GM18526 (cell line): ENCODE measurements around the gene GALNT18.

Experiments
- POLR2A ChIP-seq: IDR thresholded peaks from 3 replicates; pipeline ENCODE4 v1.6.1; 2011; ENCODE audit not compliant: insufficient read length; ENCODE audit errors: extremely low read depth

The GALNT18 gene

DNA sequence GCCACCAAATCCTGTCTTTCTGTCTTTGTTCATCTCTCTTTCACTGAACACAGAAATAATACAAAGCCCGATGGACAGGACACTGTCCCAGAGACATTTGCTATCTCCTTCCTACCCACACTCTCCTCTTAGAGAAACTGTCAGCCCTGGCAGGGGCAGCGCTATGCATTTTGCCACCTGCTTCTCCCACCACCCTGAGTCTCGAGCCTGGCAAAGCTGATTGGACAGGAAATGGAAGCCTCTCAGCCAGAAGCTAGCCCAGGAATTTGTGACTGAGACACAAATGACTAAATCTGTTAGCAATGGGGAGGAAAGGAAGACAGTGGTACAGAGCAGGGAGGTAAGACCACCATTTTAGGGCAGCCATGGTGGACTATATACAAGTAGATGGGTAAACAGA, 14.9 kb upstream of the GALNT18 start:
- TF ChIP-seq POLR2A: no peak

DNA sequence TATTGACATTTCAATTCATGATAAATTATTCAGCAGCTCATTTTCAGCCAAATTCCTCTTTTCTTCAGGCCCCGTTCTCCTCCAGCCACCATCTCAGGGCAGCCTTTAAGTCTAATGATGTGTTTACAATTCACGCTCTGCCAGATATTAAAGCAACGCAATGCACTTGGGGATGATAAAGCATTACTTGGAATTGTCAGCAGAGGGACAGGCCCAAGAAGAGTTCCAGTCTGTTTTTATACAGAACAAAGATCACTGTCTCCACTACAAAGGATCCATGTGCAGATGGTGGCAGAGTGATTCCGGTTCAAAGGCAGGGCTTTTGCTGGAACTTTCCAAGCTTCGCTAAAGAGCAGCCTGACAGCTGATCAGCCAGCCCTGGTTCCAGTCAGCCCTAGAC, 13.6 kb upstream of the GALNT18 start:
- no peak for TF ChIP-seq POLR2A

DNA sequence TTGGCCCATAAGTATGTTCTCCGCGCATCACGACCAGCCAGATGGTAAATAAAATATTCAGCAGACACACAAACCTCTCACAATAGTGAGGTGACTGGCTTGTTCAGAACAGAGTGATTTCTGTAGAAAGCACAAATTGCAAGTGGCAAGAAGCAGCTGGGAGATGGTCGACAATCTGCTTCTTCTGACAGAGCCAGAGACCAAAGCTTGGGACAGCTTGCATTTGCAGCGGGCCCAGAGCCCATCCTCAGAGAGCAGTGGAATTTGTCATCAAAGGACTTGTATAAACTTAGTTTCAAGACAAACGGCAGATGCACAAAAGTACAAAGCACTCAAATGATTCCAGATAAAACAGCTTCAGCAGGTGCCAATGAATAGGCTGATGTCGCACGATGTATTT, 7.6 kb upstream of the GALNT18 start:
- no peak for TF ChIP-seq POLR2A

DNA sequence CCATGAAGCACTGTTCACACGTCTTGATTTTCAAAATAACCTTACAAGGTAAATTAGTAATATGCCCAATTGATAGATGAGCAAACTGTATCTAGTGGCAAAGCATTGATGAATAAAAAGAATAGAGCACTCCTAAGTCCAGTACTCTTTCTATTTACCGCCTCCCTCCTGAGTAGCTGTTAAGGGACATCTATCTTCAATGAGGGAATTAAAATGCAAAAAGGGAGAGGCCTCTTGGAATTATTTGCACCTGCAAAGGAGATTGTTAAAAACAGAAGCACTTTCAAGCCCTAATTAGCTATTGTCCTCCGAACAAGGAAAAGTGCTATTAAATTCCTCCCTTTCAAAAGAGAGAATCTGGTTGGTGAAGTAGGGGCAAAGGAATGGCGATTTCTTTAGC, 6.8 kb upstream of the GALNT18 start:
- TF ChIP-seq POLR2A: no peak

DNA sequence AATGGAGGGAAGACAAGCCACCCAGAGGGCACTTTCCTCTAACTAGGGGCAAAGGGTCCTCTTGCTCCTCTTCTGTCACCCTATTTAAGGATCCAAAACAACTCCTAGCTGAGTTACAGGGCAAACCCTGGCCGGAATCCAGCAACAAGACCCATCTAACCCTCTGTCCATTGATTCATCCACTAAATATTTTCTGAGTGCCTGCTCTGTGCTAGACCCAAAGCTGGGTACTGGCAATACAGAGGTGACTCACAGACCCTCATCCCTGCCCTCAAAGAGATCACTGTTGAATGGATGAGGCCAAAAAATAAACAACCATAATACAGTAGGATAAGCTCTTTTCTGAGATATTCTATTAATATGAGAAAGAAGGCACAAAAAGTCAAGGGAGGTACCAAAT, 4.3 kb upstream of the GALNT18 start:
- no peak for TF ChIP-seq POLR2A

DNA sequence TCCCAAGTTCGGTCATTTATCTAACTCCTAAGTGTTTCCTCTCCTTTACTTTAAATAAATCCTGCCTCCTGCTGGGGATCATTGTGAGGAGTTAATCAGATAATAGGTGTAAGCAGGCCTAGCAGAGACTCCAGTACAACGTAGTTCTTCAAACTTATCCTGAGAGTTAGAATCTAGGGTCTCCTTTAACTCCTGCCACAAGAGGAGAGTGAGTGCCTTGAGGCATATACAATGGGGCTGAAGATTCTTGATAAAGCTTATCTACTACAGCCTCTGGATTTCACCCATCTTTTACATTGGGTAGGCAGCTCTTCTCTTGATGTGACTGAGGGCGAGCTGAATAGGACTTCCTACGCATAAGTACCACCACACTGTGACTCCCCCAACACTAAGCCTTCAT, 3.1 kb upstream of the GALNT18 start:
- no peak for TF ChIP-seq POLR2A

DNA sequence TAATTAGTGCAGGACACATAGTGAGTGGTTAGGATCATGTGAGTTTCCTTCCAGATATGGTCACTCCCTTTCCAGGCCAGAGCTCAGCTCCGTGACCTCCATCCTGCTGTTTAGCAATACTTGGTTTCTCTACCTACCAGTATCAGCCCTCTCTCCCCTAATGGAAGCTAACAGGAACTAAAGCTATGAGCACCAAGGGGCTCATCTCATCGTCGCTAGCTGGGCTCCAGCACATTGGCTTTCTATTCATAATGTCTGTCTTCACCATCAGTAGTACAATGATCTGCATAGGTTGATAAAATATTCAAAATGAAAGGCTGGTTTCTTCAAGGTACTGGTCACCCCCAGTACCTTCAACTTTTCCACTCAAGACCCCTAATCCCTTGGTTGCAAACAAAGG, 2.4 kb upstream of the GALNT18 start:
- TF ChIP-seq POLR2A: no peak

DNA sequence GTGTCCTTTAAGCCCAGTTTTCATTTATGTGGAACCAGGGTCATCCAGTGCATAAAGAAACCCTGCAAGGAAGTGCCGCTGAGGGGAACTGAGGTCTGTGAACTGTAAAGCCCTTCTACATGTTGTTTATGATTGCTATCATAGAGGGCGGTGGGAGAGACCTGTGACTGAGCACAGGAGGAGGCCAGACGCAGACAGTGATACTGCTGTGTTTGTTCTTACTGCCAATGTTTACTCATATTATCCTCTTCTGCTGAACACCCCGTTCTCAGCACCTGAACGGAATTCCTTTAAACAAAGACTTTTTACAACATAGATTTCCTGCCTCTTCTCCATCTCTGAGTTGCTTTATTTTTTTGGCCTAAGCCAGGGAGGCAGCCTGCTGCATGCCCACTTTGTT, 967 bp upstream of the GALNT18 start:
- no peak for TF ChIP-seq POLR2A

DNA sequence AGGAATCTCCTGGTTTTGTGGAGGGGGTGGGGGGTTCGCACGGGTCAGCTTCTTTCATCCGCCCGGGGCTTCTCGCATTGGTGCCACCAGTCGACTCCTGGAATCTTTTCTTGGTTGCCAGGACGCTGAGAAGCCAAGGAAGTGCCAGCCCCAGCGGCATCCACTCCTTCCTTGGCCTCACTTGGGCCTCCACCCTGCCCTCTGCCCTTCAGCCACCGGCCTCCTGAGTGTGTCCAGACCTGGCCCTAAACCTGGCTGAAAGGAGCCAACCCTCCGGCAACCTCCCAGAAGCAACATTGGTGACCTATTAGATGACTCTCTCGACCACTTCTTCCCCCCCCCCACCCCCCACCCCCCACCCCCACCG, 518 bp upstream of the GALNT18 start:
- TF ChIP-seq POLR2A: no peak

DNA sequence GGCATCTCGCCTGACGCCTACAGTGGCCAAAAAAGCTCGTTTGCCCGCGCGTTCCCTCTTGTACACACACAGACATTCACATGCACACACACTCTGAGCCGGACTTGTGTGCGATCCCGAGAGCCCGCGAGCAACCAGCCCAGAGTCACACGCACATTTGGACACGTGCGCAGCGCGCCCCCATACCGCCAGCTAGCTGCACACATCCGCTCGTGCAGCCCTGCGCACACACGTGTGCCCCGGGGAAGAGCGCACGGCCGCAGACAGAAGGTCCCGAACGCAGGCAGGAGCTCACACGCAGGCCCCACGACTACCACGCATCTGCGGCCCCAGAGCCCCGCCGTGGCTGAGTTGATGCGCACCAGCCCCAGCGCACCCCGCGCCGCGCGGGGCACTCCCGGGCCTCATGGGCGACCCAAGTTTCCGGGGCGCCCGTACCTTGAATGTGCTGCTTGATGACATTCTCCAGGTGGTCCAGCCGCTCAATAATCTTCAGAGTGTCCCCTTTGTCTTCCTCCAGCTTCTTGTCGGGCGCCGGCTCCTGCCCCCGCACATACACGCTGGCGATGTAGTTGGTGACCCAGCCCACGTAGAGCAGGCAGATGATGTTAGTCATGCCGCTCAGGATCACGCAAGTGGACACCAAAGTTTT, 758 bp downstream of the GALNT18 start:
- peak; percentile 30 for TF ChIP-seq POLR2A

DNA sequence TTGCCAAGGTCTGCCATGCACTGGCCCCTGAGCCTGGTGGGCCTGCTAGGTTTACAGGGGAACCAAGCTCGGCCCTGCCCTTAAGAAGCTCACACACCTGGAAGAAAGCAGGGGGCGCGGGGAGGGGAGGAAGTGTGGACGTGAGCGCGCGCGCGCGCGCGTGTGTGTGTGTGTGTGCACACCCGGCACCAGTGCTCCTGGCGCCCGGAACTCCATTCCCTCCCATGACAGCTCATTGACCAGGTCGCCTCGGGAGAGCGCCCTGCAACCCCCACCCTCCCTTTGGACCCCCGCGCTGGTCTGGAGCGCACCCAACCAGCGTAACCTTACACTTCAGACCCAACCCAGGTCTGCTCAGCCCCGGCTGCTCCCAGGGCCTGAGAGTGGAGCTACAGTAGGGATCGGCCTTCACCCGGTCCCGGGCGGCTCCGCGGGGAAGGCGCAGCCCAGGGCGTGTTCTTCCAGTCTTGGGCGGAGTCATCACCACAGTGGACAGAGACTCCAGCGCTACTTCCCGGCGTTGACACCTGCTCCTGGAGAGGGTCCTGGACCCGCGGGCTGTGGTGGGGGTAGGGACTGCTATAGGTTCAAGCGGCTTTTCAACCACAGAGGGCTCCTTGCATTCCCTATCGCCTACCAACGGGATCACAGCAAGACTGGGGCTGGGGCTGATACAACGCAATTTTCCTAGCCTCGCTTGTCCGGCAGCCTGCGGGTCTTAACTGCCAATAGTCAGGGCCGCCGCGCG, 1.5 kb downstream of the GALNT18 start:
- TF ChIP-seq POLR2A: no peak

DNA sequence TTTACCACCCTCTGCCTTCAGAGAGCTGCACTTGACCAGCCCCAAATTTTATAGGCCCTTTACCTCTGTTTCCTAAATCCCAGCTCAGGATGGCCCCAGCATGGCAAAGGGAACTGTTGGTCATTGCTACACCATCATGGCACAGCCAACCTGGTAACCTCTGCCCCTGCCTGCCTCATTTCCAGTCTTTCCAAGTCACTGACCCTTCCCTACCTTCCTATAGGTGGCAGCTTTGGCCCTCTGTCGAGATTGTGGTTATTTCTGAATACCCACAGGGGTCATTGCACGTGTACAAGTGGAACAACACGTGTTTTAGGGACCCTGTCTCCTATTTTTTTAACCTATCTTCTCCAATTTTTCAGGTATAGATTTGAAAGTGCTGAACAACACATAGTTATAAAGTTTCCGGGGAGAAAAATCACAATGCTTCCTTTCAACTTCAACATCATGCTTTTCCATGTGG, 2.8 kb downstream of the GALNT18 start:
- TF ChIP-seq POLR2A: no peak

DNA sequence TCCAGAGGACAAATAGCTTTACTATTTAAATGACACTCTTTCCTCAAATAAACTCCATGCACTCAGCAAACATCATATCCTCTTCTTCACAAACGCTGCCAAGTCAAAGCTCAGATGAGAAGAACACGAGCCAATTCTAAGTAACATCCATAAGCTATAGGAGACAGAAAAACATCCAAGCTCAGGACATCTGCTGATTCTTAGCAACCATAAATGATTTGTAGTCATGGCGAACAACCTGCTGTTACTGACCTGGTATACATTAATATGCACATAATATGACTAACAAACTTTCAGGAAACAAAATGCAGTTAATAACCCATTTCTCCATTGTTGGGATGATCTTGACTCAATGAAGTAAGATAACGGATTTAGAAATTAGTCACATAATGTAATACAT, 6.7 kb downstream of the GALNT18 start:
- TF ChIP-seq POLR2A: no peak

DNA sequence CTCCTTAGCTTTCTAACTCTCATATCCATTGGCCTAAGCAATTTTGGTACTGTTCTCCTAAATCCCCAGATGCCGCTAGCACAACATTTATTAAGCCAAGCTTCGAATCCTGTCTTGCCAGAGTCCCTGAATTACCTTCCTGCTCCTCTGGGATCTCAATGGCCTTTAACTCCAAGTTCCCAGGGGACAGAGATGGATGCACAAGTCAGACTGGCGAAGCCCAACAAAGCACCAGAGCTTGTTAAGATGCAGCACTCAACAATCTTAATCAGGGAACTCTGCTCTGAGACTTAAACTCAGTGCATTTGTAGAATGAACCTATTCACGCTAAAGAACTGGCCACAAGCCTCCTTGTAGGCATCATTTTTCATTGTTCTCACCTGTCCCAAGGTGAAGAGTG, 9.4 kb downstream of the GALNT18 start:
- no peak for TF ChIP-seq POLR2A

DNA sequence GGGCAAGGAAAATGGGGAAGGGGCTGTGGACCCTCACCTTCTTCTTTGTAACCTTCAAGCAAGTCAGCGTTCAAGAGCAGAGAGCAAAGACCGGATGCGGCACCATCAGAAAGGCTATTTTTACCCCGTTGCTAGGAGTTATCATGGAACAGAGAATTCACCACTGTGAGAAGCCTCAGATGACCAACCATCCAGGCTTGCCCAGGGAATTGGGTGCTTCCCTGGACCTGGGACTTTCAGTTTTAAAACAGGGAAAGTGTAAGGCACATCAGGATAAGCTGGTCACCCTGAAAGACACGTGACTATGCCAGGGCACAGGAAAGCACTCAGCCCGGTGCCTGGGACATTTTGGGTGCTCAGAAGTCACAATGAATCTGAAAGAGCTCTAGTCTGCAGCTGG, 10.4 kb downstream of the GALNT18 start:
- TF ChIP-seq POLR2A: no peak

DNA sequence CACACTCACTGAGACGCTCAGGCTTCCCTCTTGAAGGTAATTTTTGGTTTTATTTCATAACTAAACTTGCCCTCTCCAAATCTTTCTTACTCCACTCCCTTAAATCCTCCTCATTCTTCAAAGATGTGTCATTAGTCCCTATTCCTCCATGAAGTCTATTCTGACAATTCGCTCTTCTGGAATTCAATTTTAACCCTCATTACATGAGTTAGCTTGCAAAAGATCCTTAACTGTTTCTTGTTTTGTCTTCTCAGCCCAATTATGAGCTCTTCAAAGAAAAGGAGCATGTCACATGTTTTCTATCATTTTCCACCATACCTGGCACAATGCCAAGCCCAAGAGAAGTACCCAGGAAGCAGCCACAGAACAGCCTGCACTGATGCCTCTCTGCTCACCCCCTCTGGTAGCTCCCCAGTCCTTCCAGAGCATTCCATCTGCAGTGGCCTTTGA, 13.0 kb downstream of the GALNT18 start:
- TF ChIP-seq POLR2A: no peak

DNA sequence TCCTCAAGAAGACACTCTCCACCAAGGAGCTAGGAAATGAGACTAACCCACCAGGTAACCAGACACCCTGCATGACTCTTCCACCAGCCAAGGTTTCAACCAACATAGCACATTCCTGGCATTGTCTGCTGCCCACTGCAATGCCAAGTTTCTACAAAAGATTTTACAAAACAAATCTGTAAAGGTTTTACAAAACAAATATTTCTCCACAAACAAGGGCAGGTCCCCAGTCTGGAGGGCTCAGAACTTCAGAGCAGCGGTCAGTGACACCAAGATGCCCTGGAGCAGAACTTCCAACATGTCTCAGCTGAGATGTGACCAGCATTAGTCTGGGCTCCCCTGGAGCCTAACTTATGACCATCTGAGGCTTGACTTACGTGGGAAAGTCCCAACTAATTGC, 14.0 kb downstream of the GALNT18 start:
- TF ChIP-seq POLR2A: no peak
